GM12878 (cell line): ENCODE measurements around the gene PIGX. TPM values are rescaled to one million over a fixed set of nuclear protein-coding genes. Genes with fewer than 3 reads are reported as not detected.
A peak's percentile ranks its signal among the peaks of the same experiment; 100 is the strongest.

Experiments used
- ATAC-seq: fragments of 200-7000 bp; cut with Tn5 transposase; 3 replicates; pipeline ENCODE4 v1.9.1; 2020; ENCODE audit warnings: mild to moderate bottlenecking, moderate library complexity
- BruUV-seq: library from RNA; stranded (reverse); fragments of 400-500 nt; replicated peaks from 2 replicates; lab custom pipeline; 2021; lab: Mats Ljungman, UMichigan
- CTCF ChIA-PET: fragments of 300-600 bp; sonication (Branson Sonifier 250); formaldehyde crosslinking; extraction: SDS; loops from one replicate; lab custom pipeline; 2021; ENCODE audit warnings: inconsistent platforms; lab: Yijun Ruan, JAX
- POLR2A ChIA-PET: fragments of 350-600 bp; formaldehyde crosslinking; extraction: SDS; loops from one replicate; lab custom pipeline; 2021; ENCODE audit warnings: inconsistent platforms; lab: Charles Lee
- RAD21 ChIA-PET: fragments of 300-600 bp; sonication (Branson Sonifier 250); formaldehyde crosslinking; loops from one replicate; lab custom pipeline; 2023; ENCODE audit warnings: antibody characterized with exemption; ENCODE audit not compliant: unreplicated experiment; lab: Charles Lee
- SMC1A ChIA-PET: fragments of 300-600 bp; sonication (Branson Sonifier 250); formaldehyde crosslinking; loops from one replicate; lab custom pipeline; 2023; ENCODE audit not compliant: unreplicated experiment, uncharacterized antibody; lab: Charles Lee
- DNase-seq: peaks from one replicate; pipeline ENCODE4 v3.0.0-alpha.2; 2011; ENCODE audit warnings: low read depth, low spot score
- FAIRE-seq: peaks from 3 replicates; lab custom pipeline; 2011; peaks lifted over from hg19 to GRCh38; lab: Jason Lieb, UNC
- H2AFZ ChIP-seq: 2 replicates; pipeline ENCODE4 v1.6.0; 2011; ENCODE audit warnings: low read depth, low read length, control low read depth; ENCODE audit not compliant: control insufficient read depth
- H3K27ac ChIP-seq: 2 replicates; pipeline ENCODE4 v1.5.1; 2011; ENCODE audit warnings: control low read depth; ENCODE audit not compliant: control insufficient read depth, insufficient read depth
- H3K27me3 ChIP-seq, 2 experiments: replicated peaks in 1 of 2; 2 replicates each; pipeline versions ENCODE4 v1.6.0 to v1.6.1; 2011; ENCODE audit warnings: low read length in 1 of 2; ENCODE audit not compliant: control insufficient read depth in 2 of 2, insufficient read depth in 2 of 2
- H3K36me3 ChIP-seq, 2 experiments: 2 replicates each; pipeline ENCODE4 v1.5.1; 2011; ENCODE audit warnings: low read length in 1 of 2; ENCODE audit not compliant: control insufficient read depth in 2 of 2, insufficient read depth in 2 of 2
- H3K4me1 ChIP-seq: 2 replicates; pipeline ENCODE4 v1.6.1; 2011; ENCODE audit warnings: mild to moderate bottlenecking, low read length, moderate library complexity, mixed read lengths; ENCODE audit not compliant: control insufficient read depth, insufficient read depth
- H3K4me2 ChIP-seq: 2 replicates; pipeline ENCODE4 v1.6.0; 2011; ENCODE audit warnings: control low read depth; ENCODE audit not compliant: control insufficient read depth, insufficient read depth
- H3K4me3 ChIP-seq: fragments of 200-600 bp; sonication (generic); 2 replicates; pipeline ENCODE4 v1.5.1; 2016
- H3K79me2 ChIP-seq: 2 replicates; pipeline ENCODE4 v1.6.0; 2011; ENCODE audit warnings: low read length; ENCODE audit not compliant: control insufficient read depth, insufficient read depth
- H3K9ac ChIP-seq: 2 replicates; pipeline ENCODE4 v1.8.0; 2011; ENCODE audit warnings: low read length, control low read depth, mixed read lengths; ENCODE audit not compliant: control insufficient read depth, insufficient read depth
- H3K9me3 ChIP-seq: replicated peaks from 3 replicates; pipeline ENCODE4 v1.5.1; 2011; ENCODE audit warnings: mild to moderate bottlenecking, low read length; ENCODE audit not compliant: control insufficient read depth, insufficient read depth
- H4K20me1 ChIP-seq: 2 replicates; pipeline ENCODE4 v1.6.0; 2011; ENCODE audit not compliant: control insufficient read depth, insufficient read depth
- BHLHE40 ChIP-seq, 2 experiments: fragments of 450-650 bp in 1 of 2; IDR thresholded peaks; 2 replicates each; pipeline ENCODE4 v1.6.1; 2011 to 2017; ENCODE audit warnings: low read depth in 2 of 2, borderline replicate concordance in 1 of 2, improper control_type of control experiment in 1 of 2, low read length in 1 of 2, mild to moderate bottlenecking in 1 of 2
- EED ChIP-seq: sonication (generic); IDR thresholded peaks from 2 replicates; pipeline ENCODE4 v1.6.1; 2016; ENCODE audit warnings: antibody characterized with exemption, low read depth
- EGR1 ChIP-seq, 2 experiments: IDR thresholded peaks; 1 replicate in 1 of 2; 2 replicates in 1 of 2; pipeline ENCODE4 v1.6.1; 2011 to 2012; ENCODE audit warnings: low read depth in 2 of 2, low read length in 2 of 2, borderline replicate concordance in 1 of 2, mild to moderate bottlenecking in 1 of 2, moderate library complexity in 1 of 2
- PML ChIP-seq: IDR thresholded peaks from 2 replicates; pipeline ENCODE4 v1.6.1; 2012; ENCODE audit warnings: low read length, inconsistent platforms
- SREBF1 ChIP-seq: IDR thresholded peaks from 2 replicates; pipeline ENCODE4 v1.6.1; 2012; ENCODE audit warnings: mild to moderate bottlenecking, low read length
- ZBTB40 ChIP-seq: fragments of 450-650 bp; IDR thresholded peaks from 2 replicates; pipeline ENCODE4 v1.6.1; 2016; ENCODE audit warnings: mild to moderate bottlenecking, moderate library complexity, borderline replicate concordance
- WGBS: methylation state at CpG from one replicate; pipeline ENCODE4 v1.1.6; 2016; ENCODE audit warnings: low lambda C conversion rate; ENCODE audit not compliant: insufficient replicate concordance, insufficient coverage; ENCODE audit errors: missing lambda C conversion rate; 5-methylcytosine and 5-hydroxymethylcytosine counted together
- in situ Hi-C: fragments of 300-500 bp; cut with MboI; formaldehyde crosslinking; loops from 9 replicates; pipeline ENCODE4 v1.14.3; 2018; ENCODE audit warnings: mixed read lengths
- intact Hi-C: fragments of 100-400 bp; cut with micrococcal nuclease; formaldehyde crosslinking; loops from one replicate; pipeline ENCODE4 v1.14.2; 2022; ENCODE audit not compliant: unreplicated experiment
- polyA plus RNA-seq, 11 experiments: library from polyadenylated mRNA; depleted of rRNA in 4 of 11; unstranded in 6 of 11; stranded (reverse) in 5 of 11; fragments of >200 nt; fragmentation: Nextera tagmentation in 4 of 11; fragmentation: Illumina TruSeq in 1 of 11; extraction: Ambion mirVana in 4 of 11; extraction: Trizol in 1 of 11; gene quantifications; 1 replicate in 1 of 11; 2 replicates in 10 of 11; pipeline versions ENCODE4 v1.2.1 to v1.2.3, GENCODE V29; 2011 to 2016; ENCODE audit warnings: inconsistent platforms in 2 of 11, missing spikeins in 2 of 11, low read depth in 1 of 11
- total RNA-seq, 4 experiments: library from RNA; depleted of rRNA in 3 of 4; stranded (reverse); fragments of >200 nt in 3 of 4; fragmentation: Illumina TruSeq in 1 of 4; extraction: Trizol in 1 of 4; gene quantifications; 2 replicates each; pipeline versions ENCODE4 v1.2.1 to v1.2.3, GENCODE V29; 2013 to 2021
- TF ChIP-seq, protein P1 (sequence below): fragments of 450-650 bp; IDR thresholded peaks from 2 replicates; pipeline ENCODE4 v1.6.1; 2017; ENCODE audit warnings: mild to moderate bottlenecking

Gene PIGX
- total and polyA plus RNA-seq, 10 of the 15 experiments (the other 5 are each of a cell fraction or from before 2014, with no cell fraction given) = 3.8 to 40.0 (median 22.3) TPM

DNA sequence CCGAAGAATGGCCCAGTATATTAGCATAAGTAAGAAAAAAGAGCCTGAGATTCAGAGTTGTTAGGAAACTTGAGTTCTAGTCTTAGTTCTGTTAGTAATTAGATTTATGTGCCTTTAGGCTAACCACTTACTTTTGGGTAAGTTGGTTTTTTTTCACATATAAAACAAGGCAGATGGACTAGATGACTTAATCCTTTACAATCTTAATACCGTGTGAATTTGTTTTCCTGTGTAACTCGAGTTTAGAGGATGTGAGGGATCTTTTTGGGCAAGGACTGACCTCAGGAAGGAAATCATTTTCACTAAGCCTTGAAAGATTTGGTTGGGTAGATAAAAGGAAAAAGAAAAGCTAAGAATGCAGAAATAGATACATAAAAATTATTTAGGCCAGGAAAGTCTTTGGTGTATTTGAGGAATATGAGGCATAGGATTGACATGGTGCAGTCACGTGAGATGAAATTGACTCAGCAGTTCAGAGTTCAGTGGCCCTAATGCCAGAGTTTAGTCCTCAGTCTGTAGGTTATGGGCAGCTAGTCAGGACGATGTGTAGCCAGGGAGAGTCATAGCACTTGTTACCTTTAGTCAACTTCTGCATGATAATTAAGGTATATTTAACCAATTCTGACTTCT is 62.1 kb downstream of the PIGX start:
- Histone ChIP-seq H3K79me2 (peaks cover 67% of the 10 kb centered on the region), H3K9me3 (peaks cover 12% of the 10 kb centered on the region), H3K27me3 (no peaks in the 10 kb centered on the region), H3K4me2 (no peak overlapping the region), H4K20me1 (no peaks in the 10 kb centered on the region), H2AFZ (no peak overlapping the region), H3K9ac (no peak overlapping the region), H3K4me3 (no peak overlapping the region), H3K4me1 (no peaks in the 10 kb centered on the region), H3K36me3 (peaks cover 0 to 4% of the 10 kb centered on the region in 2 experiments; a peak in 2 of 4 replicates), H3K27ac (no peak overlapping the region)
- BruUV-seq = no TSS peak
- peak; percentile 17 for DNase-seq
- ChIA-PET SMC1A (interaction anchor here (1.2 to 1.3 kb wide), 3 partner anchors 9 to 30 kb away, joined by 3 to 4 read pairs (median 3); no protein-coding TSS in a partner anchor), CTCF (interaction anchor here (0.6 kb wide), 1 partner anchor 14 kb away, joined by 3 read pairs; no protein-coding TSS in a partner anchor), POLR2A (interaction anchor here (0.9 to 1.8 kb wide), 2 partner anchors 14 to 89 kb away, joined by 4 read pairs; no protein-coding TSS in a partner anchor), RAD21 (interaction anchor here (0.6 to 1.2 kb wide), 2 partner anchors 33 to 161 kb away, joined by 3 to 7 read pairs; no protein-coding TSS in a partner anchor)
- no peak for FAIRE-seq
- peak; percentile 66 for ATAC-seq
- intact Hi-C loops = no loop called here
- 20% methylated on average over 5 of the region's 5 CpGs for WGBS
- in situ Hi-C loops = no loop called here
- TF ChIP-seq BHLHE40 (IDR thresholded peaks at IDR 0.05; ENCODE audit: borderline replicate concordance in 1 of 2, low read depth in 2 of 2, low read length in 1 of 2) = peak in 1 of 2 experiments; percentile 53; a peak in 1 of 4 replicates
- TF ChIP-seq PML = no peak

- no TSS peak for BruUV-seq
- ChIA-PET CTCF (interaction anchor here (0.6 kb wide), 1 partner anchor 13 kb away, joined by 3 read pairs; no protein-coding TSS in a partner anchor), POLR2A (interaction anchor here (0.5 to 1.8 kb wide), 3 partner anchors 13 to 90 kb away, joined by 4 to 6 read pairs (median 4); no protein-coding TSS in a partner anchor), SMC1A (interaction anchor here (1.2 to 1.3 kb wide), 3 partner anchors 9 to 31 kb away, joined by 3 to 4 read pairs (median 3); no protein-coding TSS in a partner anchor), RAD21 (interaction anchor here (0.6 to 1.2 kb wide), 2 partner anchors 34 to 161 kb away, joined by 3 to 7 read pairs; no protein-coding TSS in a partner anchor)
- Histone ChIP-seq H3K79me2 (peaks cover 69% of the 10 kb centered on the region), H3K9ac (no peak overlapping the region), H3K27me3 (no peaks in the 10 kb centered on the region), H3K4me3 (no peak overlapping the region), H3K4me1 (no peaks in the 10 kb centered on the region), H2AFZ (no peak overlapping the region), H3K9me3 (peaks cover 16% of the 10 kb centered on the region), H3K4me2 (no peak overlapping the region), H3K36me3 (peaks cover 2 to 7% of the 10 kb centered on the region in 2 experiments; a peak in 3 of 4 replicates), H4K20me1 (no peaks in the 10 kb centered on the region), H3K27ac (no peak overlapping the region)
- DNase-seq (no peak), FAIRE-seq (no peak), ATAC-seq (peak; percentile 20; the same call in 2 of the 3 replicates)
- 66% methylated on average over 6 of the region's 6 CpGs for WGBS
- in situ Hi-C loops (no loop called here), intact Hi-C loops (no loop called here)
- no peak for TF ChIP-seq ZBTB40
- TF ChIP-seq EED = no peak
- TF ChIP-seq, protein P1, sequence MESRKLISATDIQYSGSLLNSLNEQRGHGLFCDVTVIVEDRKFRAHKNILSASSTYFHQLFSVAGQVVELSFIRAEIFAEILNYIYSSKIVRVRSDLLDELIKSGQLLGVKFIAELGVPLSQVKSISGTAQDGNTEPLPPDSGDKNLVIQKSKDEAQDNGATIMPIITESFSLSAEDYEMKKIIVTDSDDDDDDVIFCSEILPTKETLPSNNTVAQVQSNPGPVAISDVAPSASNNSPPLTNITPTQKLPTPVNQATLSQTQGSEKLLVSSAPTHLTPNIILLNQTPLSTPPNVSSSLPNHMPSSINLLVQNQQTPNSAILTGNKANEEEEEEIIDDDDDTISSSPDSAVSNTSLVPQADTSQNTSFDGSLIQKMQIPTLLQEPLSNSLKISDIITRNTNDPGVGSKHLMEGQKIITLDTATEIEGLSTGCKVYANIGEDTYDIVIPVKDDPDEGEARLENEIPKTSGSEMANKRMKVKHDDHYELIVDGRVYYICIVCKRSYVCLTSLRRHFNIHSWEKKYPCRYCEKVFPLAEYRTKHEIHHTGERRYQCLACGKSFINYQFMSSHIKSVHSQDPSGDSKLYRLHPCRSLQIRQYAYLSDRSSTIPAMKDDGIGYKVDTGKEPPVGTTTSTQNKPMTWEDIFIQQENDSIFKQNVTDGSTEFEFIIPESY = no peak
- no peak for TF ChIP-seq EGR1 (IDR thresholded peaks at IDR 0.05; ENCODE audit: borderline replicate concordance in 1 of 2, low read depth in 2 of 2, low read length in 2 of 2)
- no peak for TF ChIP-seq SREBF1
Measured at GRCh38 chr3:196774848-196775422, 62.8 kb downstream of the PIGX start.
